H9 (cell line): ENCODE measurements around the gene AGBL3. TPM values are rescaled to one million over a fixed set of nuclear protein-coding genes. Genes with fewer than 3 reads are reported as not detected.

ENCODE experiments used
- DNase-seq: peaks from one replicate; pipeline ENCODE4 v3.0.0-alpha.2; 2017
- H2AFZ ChIP-seq: one replicate; pipeline ENCODE4 v1.6.1; 2013; ENCODE audit warnings: mild to moderate bottlenecking, low read length, control low read depth, moderate library complexity
- H2AK5ac ChIP-seq: 2 replicates; pipeline ENCODE4 v1.6.1; 2013; ENCODE audit warnings: low read length, control low read depth, mixed read lengths; ENCODE audit not compliant: insufficient read length
- H2BK120ac ChIP-seq: one replicate; pipeline ENCODE4 v1.6.1; 2013; ENCODE audit warnings: low read depth, mild to moderate bottlenecking, low read length, control low read depth, inconsistent platforms; ENCODE audit not compliant: poor library complexity, severe bottlenecking
- H2BK12ac ChIP-seq: 2 replicates; pipeline ENCODE4 v1.6.1; 2013; ENCODE audit warnings: low read length, control low read depth, mixed read lengths, low read depth; ENCODE audit not compliant: insufficient read length
- H2BK15ac ChIP-seq: 2 replicates; pipeline ENCODE4 v1.6.1; 2013; ENCODE audit warnings: low read depth, low read length, control low read depth
- H2BK20ac ChIP-seq: one replicate; pipeline ENCODE4 v1.6.1; 2013; ENCODE audit warnings: low read depth, mild to moderate bottlenecking, low read length, control low read depth, inconsistent platforms; ENCODE audit not compliant: poor library complexity, severe bottlenecking
- H2BK5ac ChIP-seq: 2 replicates; pipeline ENCODE4 v1.6.1; 2013; ENCODE audit warnings: low read length, control low read depth, mixed read lengths; ENCODE audit not compliant: insufficient read length
- H3K14ac ChIP-seq: 2 replicates; pipeline ENCODE4 v1.6.1; 2013; ENCODE audit warnings: low read length, control low read depth; ENCODE audit not compliant: insufficient read depth
- H3K18ac ChIP-seq: 2 replicates; pipeline ENCODE4 v1.6.1; 2013; ENCODE audit warnings: low read depth, mild to moderate bottlenecking, mixed read lengths, low read length, control low read depth; ENCODE audit not compliant: insufficient read length
- H3K23ac ChIP-seq: 2 replicates; pipeline ENCODE4 v1.6.1; 2013; ENCODE audit warnings: low read length, control low read depth, mixed read lengths, low read depth; ENCODE audit not compliant: insufficient read length
- H3K23me2 ChIP-seq: 2 replicates; pipeline ENCODE4 v1.6.1; 2013; ENCODE audit warnings: low read depth, mild to moderate bottlenecking, mixed read lengths, low read length, control low read depth; ENCODE audit not compliant: insufficient read length, poor library complexity, severe bottlenecking
- H3K27ac ChIP-seq: 2 replicates; pipeline ENCODE4 v1.5.1; 2013; ENCODE audit warnings: low read length, control low read depth, mixed read lengths, low read depth; ENCODE audit not compliant: insufficient read length
- H3K27me3 ChIP-seq: 2 replicates; pipeline ENCODE4 v1.6.1; 2013; ENCODE audit warnings: low read length, control low read depth, inconsistent platforms; ENCODE audit not compliant: insufficient read depth
- H3K4ac ChIP-seq: 2 replicates; pipeline ENCODE4 v1.6.1; 2013; ENCODE audit warnings: low read depth, mild to moderate bottlenecking, control low read depth, inconsistent platforms, low read length, moderate library complexity
- H3K4me1 ChIP-seq: 2 replicates; pipeline ENCODE4 v1.6.1; 2013; ENCODE audit warnings: low read length, control low read depth, inconsistent platforms; ENCODE audit not compliant: insufficient read depth
- H3K4me2 ChIP-seq: 2 replicates; pipeline ENCODE4 v1.6.1; 2013; ENCODE audit warnings: low read length, control low read depth, mixed read lengths; ENCODE audit not compliant: insufficient read length, insufficient read depth
- H3K56ac ChIP-seq: 2 replicates; pipeline ENCODE4 v1.6.1; 2013; ENCODE audit warnings: low read depth, mild to moderate bottlenecking, mixed read lengths, low read length, control low read depth; ENCODE audit not compliant: insufficient read length
- H3K79me1 ChIP-seq: 2 replicates; pipeline ENCODE4 v1.6.1; 2013; ENCODE audit warnings: low read depth, mild to moderate bottlenecking, moderate library complexity, low read length, control low read depth, inconsistent platforms; ENCODE audit not compliant: insufficient read depth, poor library complexity, severe bottlenecking
- H3K79me2 ChIP-seq: 2 replicates; pipeline ENCODE4 v1.6.1; 2013; ENCODE audit warnings: low read length, control low read depth, inconsistent platforms; ENCODE audit not compliant: insufficient read depth
- H3K9ac ChIP-seq: 2 replicates; pipeline ENCODE4 v1.6.1; 2013; ENCODE audit warnings: low read length, control low read depth, mixed read lengths; ENCODE audit not compliant: insufficient read length; ENCODE audit errors: extremely low read depth
- H3K9me3 ChIP-seq: one replicate; pipeline ENCODE4 v1.6.1; 2013; ENCODE audit warnings: low read depth, low read length, inconsistent platforms; ENCODE audit not compliant: control insufficient read depth
- H3T11ph ChIP-seq: one replicate; pipeline ENCODE4 v1.6.1; 2013; ENCODE audit warnings: mild to moderate bottlenecking, low read length, control low read depth, inconsistent platforms
- H4K20me1 ChIP-seq: one replicate; pipeline ENCODE4 v1.6.1; 2013; ENCODE audit not compliant: control insufficient read depth, insufficient read length, insufficient read depth
- H4K5ac ChIP-seq: 2 replicates; pipeline ENCODE4 v1.6.1; 2013; ENCODE audit warnings: low read depth, mild to moderate bottlenecking, mixed read lengths, low read length, control low read depth; ENCODE audit not compliant: insufficient read length
- H4K8ac ChIP-seq: replicated peaks from 2 replicates; pipeline ENCODE4 v1.6.1; 2013; ENCODE audit warnings: low read length, control low read depth, mixed read lengths, low read depth; ENCODE audit not compliant: insufficient read length
- H4K91ac ChIP-seq: 2 replicates; pipeline ENCODE4 v1.6.1; 2013; ENCODE audit warnings: low read depth, mild to moderate bottlenecking, moderate library complexity, mixed read lengths, low read length, control low read depth; ENCODE audit not compliant: insufficient read length
- H3K27ac Mint-ChIP-seq, 3 experiments: 2 replicates in 2 of 3; 3 replicates in 1 of 3; pipeline ENCODE4 v1.8.0; 2020 to 2021; ENCODE audit warnings: mixed read lengths in 3 of 3, mild to moderate bottlenecking in 1 of 3, moderate library complexity in 1 of 3
- H3K27me3 Mint-ChIP-seq: 2 replicates; pipeline ENCODE4 v1.8.0; 2021; ENCODE audit warnings: low read depth, mild to moderate bottlenecking, moderate library complexity, mixed read lengths
- H3K36me3 Mint-ChIP-seq, 3 experiments: 2 replicates in 2 of 3; 3 replicates in 1 of 3; pipeline ENCODE4 v1.8.0; 2020 to 2021; ENCODE audit warnings: low read depth in 3 of 3, mixed read lengths in 3 of 3; ENCODE audit not compliant: insufficient read depth in 1 of 3
- H3K4me1 Mint-ChIP-seq, 2 experiments: 2 replicates each; pipeline ENCODE4 v1.8.0; 2020; ENCODE audit warnings: mixed read lengths in 2 of 2
- H3K4me3 Mint-ChIP-seq, 2 experiments: 2 replicates in 1 of 2; 3 replicates in 1 of 2; pipeline ENCODE4 v1.8.0; 2020 to 2021; ENCODE audit warnings: mild to moderate bottlenecking in 2 of 2, mixed read lengths in 2 of 2, moderate library complexity in 1 of 2
- H3K9me3 Mint-ChIP-seq, 2 experiments: 2 replicates in 1 of 2; 3 replicates in 1 of 2; pipeline ENCODE4 v1.8.0; 2020; ENCODE audit warnings: mild to moderate bottlenecking in 2 of 2, mixed read lengths in 2 of 2, moderate library complexity in 1 of 2
- WGBS: extraction: QIAGEN DNeasy Blood & Tissue Kit; methylation state at CpG from one replicate; pipeline ENCODE4 v1.1.7; 2013; ENCODE audit warnings: missing lambda C conversion rate, low lambda C conversion rate, mixed read lengths; ENCODE audit not compliant: insufficient read length; ENCODE audit errors: extremely low coverage; 5-methylcytosine and 5-hydroxymethylcytosine counted together
- total RNA-seq: library from RNA; stranded (reverse); gene quantifications from 2 replicates; pipeline ENCODE4 v1.2.1, GENCODE V29; 2021
- TF ChIP-seq, protein P1 (sequence below): fragments of 200-600 bp; sonication (generic); conservative IDR thresholded peaks from 3 replicates; pipeline ENCODE4 v1.8.0; 2021; ENCODE audit warnings: antibody characterized with exemption, mild to moderate bottlenecking

AGBL3 gene
- total RNA-seq, 1 experiment from 2014 or later, result 2.4 TPM

- Histone ChIP-seq H2BK5ac (no peak overlapping the region), H3K14ac (no peak overlapping the region), H3K23me2 (no peaks in the 10 kb centered on the region), H4K91ac (no peak overlapping the region), H2AK5ac (no peak overlapping the region), H3K79me1 (no peaks in the 10 kb centered on the region), H3K9me3 (no peaks in the 10 kb centered on the region), H3K4me1 (no peaks in the 10 kb centered on the region), H4K20me1 (no peaks in the 10 kb centered on the region), H3K79me2 (no peaks in the 10 kb centered on the region), H2BK20ac (no peak overlapping the region), H3K9ac (no peak overlapping the region), H2BK120ac (no peak overlapping the region), H3K4me2 (no peak overlapping the region), H3K56ac (no peak overlapping the region), H3K4ac (no peak overlapping the region), H3K18ac (no peak overlapping the region), H4K8ac (no peak overlapping the region), H3T11ph (no peak overlapping the region), H3K27me3 (no peaks in the 10 kb centered on the region), H2AFZ (no peak overlapping the region), H2BK15ac (no peak overlapping the region), H3K27ac (no peak overlapping the region), H3K23ac (no peak overlapping the region), H4K5ac (no peak overlapping the region), H2BK12ac (no peak overlapping the region)
- peaks cover 32 to 40% of the 10 kb centered on the region in 2 experiments for H3K9me3 Mint-ChIP-seq
- TF ChIP-seq, protein P1, sequence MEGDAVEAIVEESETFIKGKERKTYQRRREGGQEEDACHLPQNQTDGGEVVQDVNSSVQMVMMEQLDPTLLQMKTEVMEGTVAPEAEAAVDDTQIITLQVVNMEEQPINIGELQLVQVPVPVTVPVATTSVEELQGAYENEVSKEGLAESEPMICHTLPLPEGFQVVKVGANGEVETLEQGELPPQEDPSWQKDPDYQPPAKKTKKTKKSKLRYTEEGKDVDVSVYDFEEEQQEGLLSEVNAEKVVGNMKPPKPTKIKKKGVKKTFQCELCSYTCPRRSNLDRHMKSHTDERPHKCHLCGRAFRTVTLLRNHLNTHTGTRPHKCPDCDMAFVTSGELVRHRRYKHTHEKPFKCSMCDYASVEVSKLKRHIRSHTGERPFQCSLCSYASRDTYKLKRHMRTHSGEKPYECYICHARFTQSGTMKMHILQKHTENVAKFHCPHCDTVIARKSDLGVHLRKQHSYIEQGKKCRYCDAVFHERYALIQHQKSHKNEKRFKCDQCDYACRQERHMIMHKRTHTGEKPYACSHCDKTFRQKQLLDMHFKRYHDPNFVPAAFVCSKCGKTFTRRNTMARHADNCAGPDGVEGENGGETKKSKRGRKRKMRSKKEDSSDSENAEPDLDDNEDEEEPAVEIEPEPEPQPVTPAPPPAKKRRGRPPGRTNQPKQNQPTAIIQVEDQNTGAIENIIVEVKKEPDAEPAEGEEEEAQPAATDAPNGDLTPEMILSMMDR, result no peak
- H3K4me3 Mint-ChIP-seq, result no peak overlapping the region
- H3K36me3 Mint-ChIP-seq, result peaks cover 16 to 50% (median 38%) of the 10 kb centered on the region in 3 experiments
- H3K27ac Mint-ChIP-seq, result no peak overlapping the region
- no peak for DNase-seq
- peaks cover 0 to 8% of the 10 kb centered on the region in 2 experiments; a peak in 2 of 4 replicates for H3K4me1 Mint-ChIP-seq
- H3K27me3 Mint-ChIP-seq, result peaks cover 5% of the 10 kb centered on the region
- WGBS, result no CpG with 5 or more reads among the region's 1 CpG
These were observed 168.4 kb downstream of the AGBL3 start for GRCh38 chr7:135154734-135155133.
